HG02840 (cell line): ENCODE results near the gene SCD5.

Source experiments
- ATAC-seq: cut with Tn5 transposase; IDR thresholded peaks from one replicate; pipeline ENCODE4 v1.9.1; 2021; ENCODE audit warnings: mild to moderate bottlenecking, moderate library complexity, moderate number of reproducible peaks; ENCODE audit not compliant: unreplicated experiment, low FRiP score

The SCD5 gene

GRCh38 chr4:82739287-82740190, 59.1 kb downstream of the SCD5 start:
- ATAC-seq: peak; percentile 96

- ATAC-seq: no peak
Observed at GRCh38 chr4:82737354-82737753, 61.2 kb downstream of the SCD5 start.

- ATAC-seq: no peak
Observed at GRCh38 chr4:82733636-82734035, 65.0 kb downstream of the SCD5 start.

GRCh38 chr4:82728301-82728700, 70.3 kb downstream of the SCD5 start:
- no peak for ATAC-seq

- no peak for ATAC-seq
Observed at GRCh38 chr4:82726596-82726995, 72.0 kb downstream of the SCD5 start.

- no peak for ATAC-seq
Observed at GRCh38 chr4:82721819-82722423, 76.7 kb downstream of the SCD5 start.

- ATAC-seq: no peak
Observed at GRCh38 chr4:82718162-82718940, 80.2 kb downstream of the SCD5 start.

- no peak for ATAC-seq
Observed at GRCh38 chr4:82715731-82716617, 82.6 kb downstream of the SCD5 start.

- no peak for ATAC-seq
Observed at GRCh38 chr4:82713856-82714255, 84.7 kb downstream of the SCD5 start.

GRCh38 chr4:82712561-82712960, 86.0 kb downstream of the SCD5 start:
- no peak for ATAC-seq

GRCh38 chr4:82711158-82711785, 87.3 kb downstream of the SCD5 start:
- ATAC-seq: no peak

- no peak for ATAC-seq
Observed at GRCh38 chr4:82710197-82710929, 88.2 kb downstream of the SCD5 start.

- ATAC-seq: no peak
Observed at GRCh38 chr4:82708982-82709381, 89.6 kb downstream of the SCD5 start.

- ATAC-seq: no peak
Observed at GRCh38 chr4:82706349-82707000, 92.1 kb downstream of the SCD5 start.

- ATAC-seq: no peak
Observed at GRCh38 chr4:82705928-82706300, 92.7 kb downstream of the SCD5 start.

GRCh38 chr4:82705169-82705927, 93.2 kb downstream of the SCD5 start:
- ATAC-seq: no peak

GRCh38 chr4:82704156-82704555, 94.4 kb downstream of the SCD5 start:
- ATAC-seq: no peak

- ATAC-seq: no peak
Observed at GRCh38 chr4:82698412-82698811, 100.2 kb downstream of the SCD5 start.
